Stomach (tissue), 4 donors: ENCODE data around the gene TIGAR.

ENCODE experiments used
- POLR2A ChIP-seq, 4 donors: fragments of 450-650 bp; IDR thresholded peaks; one replicate each; pipeline ENCODE4 v1.6.1; 2016; ENCODE audit warnings: antibody characterized with exemption in 4 of 4, control low read depth in 2 of 4, mild to moderate bottlenecking in 1 of 4, moderate library complexity in 1 of 4
- POLR2AphosphoS5 ChIP-seq, 3 donors: sonication (generic); formaldehyde crosslinking; IDR thresholded peaks; one replicate each; pipeline ENCODE4 v1.6.1; 2016; ENCODE audit warnings: antibody characterized with exemption in 3 of 3
- TF ChIP-seq, protein P1 (sequence below), 7 experiments: fragments of 450-650 bp in 4 of 7; fragments of 200-600 bp in 3 of 7; sonication (generic) in 3 of 7; IDR thresholded peaks; one replicate each; pipeline ENCODE4 v1.5.1; 2016 to 2019; ENCODE audit warnings: antibody characterized with exemption in 7 of 7, control low read depth in 2 of 7, mild to moderate bottlenecking in 1 of 7

DNA sequence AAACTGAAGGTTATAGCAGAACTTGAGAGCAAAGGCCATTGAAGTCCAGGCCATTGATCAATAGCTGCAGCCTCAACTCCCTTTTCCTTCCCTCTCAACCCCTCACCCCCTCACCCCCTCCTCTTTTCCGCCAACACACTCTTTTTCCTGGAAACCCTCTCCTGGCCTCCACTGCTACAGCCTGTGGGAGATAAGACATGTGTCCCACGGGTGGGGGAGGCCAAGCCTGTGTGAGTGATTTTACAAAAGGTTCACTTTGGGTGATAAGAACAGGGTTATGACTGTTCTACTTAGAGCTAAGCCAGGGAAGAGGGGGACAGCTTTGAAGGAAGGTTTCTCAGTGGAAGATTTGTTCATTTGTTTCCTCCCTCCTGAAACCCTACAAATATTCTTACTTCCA lies 67.6 kb downstream of the TIGAR start:
- TF ChIP-seq, protein P1, sequence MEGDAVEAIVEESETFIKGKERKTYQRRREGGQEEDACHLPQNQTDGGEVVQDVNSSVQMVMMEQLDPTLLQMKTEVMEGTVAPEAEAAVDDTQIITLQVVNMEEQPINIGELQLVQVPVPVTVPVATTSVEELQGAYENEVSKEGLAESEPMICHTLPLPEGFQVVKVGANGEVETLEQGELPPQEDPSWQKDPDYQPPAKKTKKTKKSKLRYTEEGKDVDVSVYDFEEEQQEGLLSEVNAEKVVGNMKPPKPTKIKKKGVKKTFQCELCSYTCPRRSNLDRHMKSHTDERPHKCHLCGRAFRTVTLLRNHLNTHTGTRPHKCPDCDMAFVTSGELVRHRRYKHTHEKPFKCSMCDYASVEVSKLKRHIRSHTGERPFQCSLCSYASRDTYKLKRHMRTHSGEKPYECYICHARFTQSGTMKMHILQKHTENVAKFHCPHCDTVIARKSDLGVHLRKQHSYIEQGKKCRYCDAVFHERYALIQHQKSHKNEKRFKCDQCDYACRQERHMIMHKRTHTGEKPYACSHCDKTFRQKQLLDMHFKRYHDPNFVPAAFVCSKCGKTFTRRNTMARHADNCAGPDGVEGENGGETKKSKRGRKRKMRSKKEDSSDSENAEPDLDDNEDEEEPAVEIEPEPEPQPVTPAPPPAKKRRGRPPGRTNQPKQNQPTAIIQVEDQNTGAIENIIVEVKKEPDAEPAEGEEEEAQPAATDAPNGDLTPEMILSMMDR (IDR thresholded peaks at IDR 0.05), result no peak
- no peak for TF ChIP-seq POLR2A (IDR thresholded peaks at IDR 0.05)
- TF ChIP-seq POLR2AphosphoS5 (IDR thresholded peaks at IDR 0.05), result no peak
